Fibroblast of lung (primary cell): ENCODE data around the gene KIF26B. TPM values are rescaled to one million over a fixed set of nuclear protein-coding genes. Genes with fewer than 3 reads are reported as not detected.
"Not testable (repeated sequence)": the region's sequence is repeated elsewhere in the genome, so short reads cannot be mapped to it uniquely, and the experiment has no call there.

Source experiments
- DNase-seq, 2 donors: peaks; one replicate each; pipeline versions ENCODE4 v3.0.0 to v3.0.0-alpha.2; 2010; ENCODE audit warnings: low read depth in 2 of 2
- H2AFZ ChIP-seq: 2 replicates; pipeline ENCODE4 v1.5.1; 2012; ENCODE audit warnings: low read length, control low read depth, inconsistent platforms
- H3K27ac ChIP-seq: 2 replicates; pipeline ENCODE4 v1.5.1; 2011; ENCODE audit warnings: low read length, control low read depth; ENCODE audit not compliant: insufficient read depth
- H3K27me3 ChIP-seq: 2 replicates; pipeline ENCODE4 v1.5.1; 2011; ENCODE audit warnings: mild to moderate bottlenecking, low read length; ENCODE audit not compliant: control insufficient read depth, insufficient read depth
- H3K36me3 ChIP-seq: 2 replicates; pipeline ENCODE4 v1.5.1; 2011; ENCODE audit warnings: low read length; ENCODE audit not compliant: control insufficient read depth, insufficient read depth
- H3K4me1 ChIP-seq: 2 replicates; pipeline ENCODE4 v1.5.1; 2011; ENCODE audit warnings: low read length; ENCODE audit not compliant: control insufficient read depth, insufficient read depth; ENCODE audit errors: extremely low read depth
- H3K4me2 ChIP-seq: 2 replicates; pipeline ENCODE4 v1.5.1; 2011; ENCODE audit warnings: low read length, control low read depth; ENCODE audit not compliant: insufficient read depth; ENCODE audit errors: extremely low read depth
- H3K4me3 ChIP-seq, 4 experiments: fragments of 200-600 bp in 1 of 4; sonication (generic) in 1 of 4; replicated peaks in 1 of 4; 2 replicates each; pipeline ENCODE4 v1.5.1; 2011 to 2016; ENCODE audit warnings: low read length in 4 of 4, low read depth in 3 of 4, mild to moderate bottlenecking in 3 of 4, control low read depth in 2 of 4, inconsistent platforms in 1 of 4, mixed read lengths in 1 of 4; ENCODE audit not compliant: insufficient read depth in 1 of 4; ENCODE audit errors: control extremely low read depth in 1 of 4
- H3K79me2 ChIP-seq: 2 replicates; pipeline ENCODE4 v1.5.1; 2012; ENCODE audit warnings: mild to moderate bottlenecking, low read length, inconsistent platforms; ENCODE audit not compliant: control insufficient read depth, insufficient read depth
- H3K9ac ChIP-seq: 2 replicates; pipeline ENCODE4 v1.5.1; 2011; ENCODE audit warnings: mild to moderate bottlenecking, low read length, control low read depth; ENCODE audit not compliant: insufficient read depth
- H3K9me3 ChIP-seq: 2 replicates; pipeline ENCODE4 v1.5.1; 2012; ENCODE audit warnings: low read depth, low read length; ENCODE audit not compliant: control insufficient read depth, insufficient read depth
- H4K20me1 ChIP-seq: 2 replicates; pipeline ENCODE4 v1.5.1; 2011; ENCODE audit warnings: low read length; ENCODE audit not compliant: control insufficient read depth, insufficient read depth; ENCODE audit errors: extremely low read depth
- CTCF ChIP-seq, 2 donors: IDR thresholded peaks in 1 of 2; conservative IDR thresholded peaks in 1 of 2; 1 replicate in 1 of 2; 2 replicates in 1 of 2; pipeline ENCODE4 v1.5.1; 2011 to 2012; ENCODE audit warnings: low read length in 2 of 2, control low read depth in 1 of 2, inconsistent platforms in 1 of 2, low read depth in 1 of 2, mild to moderate bottlenecking in 1 of 2
- EZH2 ChIP-seq: IDR thresholded peaks from 2 replicates; pipeline ENCODE4 v1.5.1; 2012; ENCODE audit warnings: low read length, control low read depth, mild to moderate bottlenecking; ENCODE audit errors: missing control alignments
- polyA plus RNA-seq, 2 donors: library from polyadenylated mRNA; depleted of rRNA in 1 of 2; stranded (reverse) in 1 of 2; unstranded in 1 of 2; fragments of >200 nt; gene quantifications; 2 replicates each; pipeline ENCODE4 v1.2.1, GENCODE V29; 2011 to 2012; ENCODE audit warnings: missing spikeins in 1 of 2
- total RNA-seq: library from RNA; depleted of rRNA; stranded (reverse); fragments of >200 nt; gene quantifications from 2 replicates; pipeline ENCODE4 v1.2.1, GENCODE V29; 2014

KIF26B gene
- total and polyA plus RNA-seq, 2 donors (not counting 1 experiment from before 2014, with no cell fraction given) = 5.3 to 6.1 TPM

GRCh38 chr1:245694753-245695195 is 540.0 kb downstream of the KIF26B start:
- Histone ChIP-seq H3K36me3 (no peaks in the 10 kb centered on the region), H3K4me3 (no peak overlapping the region), H4K20me1 (no peaks in the 10 kb centered on the region), H3K79me2 (no peaks in the 10 kb centered on the region), H3K9ac (no peak overlapping the region), H3K4me1 (no peaks in the 10 kb centered on the region), H3K9me3 (no peaks in the 10 kb centered on the region), H2AFZ (no peak overlapping the region), H3K4me2 (no peak overlapping the region), H3K27ac (no peak overlapping the region), H3K27me3 (no peaks in the 10 kb centered on the region)
- no peak for DNase-seq
- TF ChIP-seq CTCF (conservative IDR thresholded peaks at IDR 0.05 in 1 of 2, IDR thresholded peaks at IDR 0.05 in 1 of 2; ENCODE audit: low read depth in 1 of 2, low read length in 2 of 2) (no peak), EZH2 (no peak)

GRCh38 chr1:245695211-245695610 is 540.4 kb downstream of the KIF26B start:
- Histone ChIP-seq H4K20me1 (no peaks in the 10 kb centered on the region), H3K9me3 (no peaks in the 10 kb centered on the region), H2AFZ (no peak overlapping the region), H3K4me3 (no peak overlapping the region), H3K27me3 (no peaks in the 10 kb centered on the region), H3K4me1 (no peaks in the 10 kb centered on the region), H3K36me3 (no peaks in the 10 kb centered on the region), H3K79me2 (no peaks in the 10 kb centered on the region), H3K4me2 (no peak overlapping the region), H3K27ac (no peak overlapping the region), H3K9ac (no peak overlapping the region)
- TF ChIP-seq CTCF (conservative IDR thresholded peaks at IDR 0.05 in 1 of 2, IDR thresholded peaks at IDR 0.05 in 1 of 2; ENCODE audit: low read depth in 1 of 2, low read length in 2 of 2) (no peak), EZH2 (no peak)
- no peak for DNase-seq

- H3K27ac ChIP-seq, H3K36me3 ChIP-seq, H3K27me3 ChIP-seq, H3K9ac ChIP-seq, H3K4me2 ChIP-seq, H3K4me1 ChIP-seq, H3K79me2 ChIP-seq, H2AFZ ChIP-seq, H4K20me1 ChIP-seq, H3K9me3 ChIP-seq, DNase-seq, H3K4me3 ChIP-seq: not testable (repeated sequence)
These were observed 540.9 kb downstream of the KIF26B start for GRCh38 chr1:245695701-245696100.
